Natural killer cell treated with Interleukin-12 subunit alpha and Interleukin-12 subunit beta and Interleukin-15 and Interleukin-18, amount 100 ng/mL, for 72 hours (primary cell): ENCODE results near the gene TMEM143. TPM values are rescaled to one million over a fixed set of nuclear protein-coding genes. Genes with fewer than 3 reads are reported as not detected.
A peak's percentile ranks its signal among the peaks of the same experiment; 100 is the strongest.

ENCODE experiments used
- ATAC-seq, 2 donors: fragments of 150-1000 bp; cut with Tn5 transposase in 1 of 2; sonication (Bioruptor Pico), chemical (Tn5 transposase) in 1 of 2; 2 replicates each; pipeline ENCODE4 v1.10.0; 2021
- DNase-seq: peaks from one replicate; pipeline ENCODE4 v3.0.0; 2022; ENCODE audit warnings: low spot score
- H3K27ac Mint-ChIP-seq, 2 donors: 1 replicate in 1 of 2; 2 replicates in 1 of 2; pipeline ENCODE4 v1.8.0; 2022; ENCODE audit warnings: mixed read lengths in 2 of 2, mild to moderate bottlenecking in 1 of 2, moderate library complexity in 1 of 2
- H3K27me3 Mint-ChIP-seq, 2 donors: 1 replicate in 1 of 2; 2 replicates in 1 of 2; pipeline ENCODE4 v1.8.0; 2022; ENCODE audit warnings: mixed read lengths in 2 of 2
- H3K36me3 Mint-ChIP-seq: one replicate; pipeline ENCODE4 v1.8.0; 2022; ENCODE audit warnings: mixed read lengths
- H3K4me1 Mint-ChIP-seq, 2 donors: 1 replicate in 1 of 2; 2 replicates in 1 of 2; pipeline ENCODE4 v1.8.0; 2022; ENCODE audit warnings: low read depth in 2 of 2, mixed read lengths in 2 of 2, mild to moderate bottlenecking in 1 of 2
- H3K4me3 Mint-ChIP-seq: one replicate; pipeline ENCODE4 v1.8.0; 2022; ENCODE audit warnings: mixed read lengths
- H3K9me3 Mint-ChIP-seq: 2 replicates; pipeline ENCODE4 v1.8.0; 2022; ENCODE audit warnings: mixed read lengths
- total RNA-seq, 2 donors: library from RNA; stranded (reverse); gene quantifications; one replicate each; pipeline ENCODE4 v1.2.3, GENCODE V29; 2022

TMEM143 gene
- total RNA-seq, 2 donors from 2014 or later = 6.9 to 25.5 TPM

DNA sequence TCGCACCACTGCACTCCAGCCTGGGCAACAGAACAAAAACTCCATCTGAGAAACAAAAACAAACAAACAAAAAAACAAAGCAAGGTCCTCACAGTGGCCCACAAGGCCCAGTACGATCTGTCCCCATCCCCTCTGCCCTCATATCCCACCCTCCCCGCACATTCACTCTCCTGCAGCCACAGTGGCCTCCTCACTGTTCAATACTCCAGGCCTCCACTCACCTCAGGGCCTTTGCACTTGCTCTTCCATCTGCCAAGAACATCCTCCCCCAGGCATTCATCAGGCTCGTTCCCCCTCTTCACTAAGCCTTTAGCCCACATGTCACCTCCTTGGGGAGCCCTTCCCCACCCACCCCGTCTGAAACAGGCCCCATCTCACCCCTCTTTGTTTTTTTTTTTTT lies 4.6 kb downstream of the TMEM143 start:
- no peak for ATAC-seq
- DNase-seq = no peak
- Mint-ChIP-seq H3K27ac (no peak overlapping the region), H3K9me3 (no peaks in the 10 kb centered on the region), H3K36me3 (no peaks in the 10 kb centered on the region), H3K27me3 (no peaks in the 10 kb centered on the region), H3K4me3 (no peak overlapping the region), H3K4me1 (peaks cover 10 to 11% of the 10 kb centered on the region in 2 donors)

DNA sequence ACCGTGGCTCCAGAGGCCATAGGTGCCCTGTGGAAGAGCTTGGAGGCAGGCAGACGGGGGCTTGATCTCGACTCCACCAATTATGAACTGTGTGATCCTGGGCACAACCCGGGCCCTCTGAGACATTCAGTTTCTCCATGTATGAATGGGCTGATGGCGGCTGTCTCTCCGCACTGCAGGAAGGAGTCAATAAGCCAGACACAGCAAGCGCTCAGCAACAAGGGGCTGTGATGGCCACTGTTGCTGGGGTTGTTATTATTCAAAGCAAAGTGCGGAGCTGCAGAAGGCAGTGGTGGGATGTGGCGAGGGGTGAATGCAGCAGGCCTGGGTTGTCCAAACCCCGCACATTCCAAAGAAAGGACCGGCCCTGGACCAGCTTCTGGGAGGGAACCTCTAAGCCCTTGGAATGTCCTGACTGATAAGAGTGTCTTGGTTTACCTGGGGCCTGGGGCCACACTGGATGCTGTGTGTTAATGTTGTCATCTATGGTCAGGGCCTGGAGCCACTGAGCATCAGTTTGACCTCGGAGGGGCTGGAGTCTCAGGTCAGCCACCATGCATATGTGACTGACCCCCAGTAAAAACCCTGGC lies 8.3 kb downstream of the TMEM143 start:
- Mint-ChIP-seq H3K36me3 (no peaks in the 10 kb centered on the region), H3K27me3 (no peaks in the 10 kb centered on the region), H3K4me3 (no peak overlapping the region), H3K27ac (no peak overlapping the region), H3K4me1 (peaks cover 7% of the 10 kb centered on the region in 2 donors), H3K9me3 (no peaks in the 10 kb centered on the region)
- peak in 1 of 2 donors; percentile 16 for ATAC-seq
- no peak for DNase-seq

DNA sequence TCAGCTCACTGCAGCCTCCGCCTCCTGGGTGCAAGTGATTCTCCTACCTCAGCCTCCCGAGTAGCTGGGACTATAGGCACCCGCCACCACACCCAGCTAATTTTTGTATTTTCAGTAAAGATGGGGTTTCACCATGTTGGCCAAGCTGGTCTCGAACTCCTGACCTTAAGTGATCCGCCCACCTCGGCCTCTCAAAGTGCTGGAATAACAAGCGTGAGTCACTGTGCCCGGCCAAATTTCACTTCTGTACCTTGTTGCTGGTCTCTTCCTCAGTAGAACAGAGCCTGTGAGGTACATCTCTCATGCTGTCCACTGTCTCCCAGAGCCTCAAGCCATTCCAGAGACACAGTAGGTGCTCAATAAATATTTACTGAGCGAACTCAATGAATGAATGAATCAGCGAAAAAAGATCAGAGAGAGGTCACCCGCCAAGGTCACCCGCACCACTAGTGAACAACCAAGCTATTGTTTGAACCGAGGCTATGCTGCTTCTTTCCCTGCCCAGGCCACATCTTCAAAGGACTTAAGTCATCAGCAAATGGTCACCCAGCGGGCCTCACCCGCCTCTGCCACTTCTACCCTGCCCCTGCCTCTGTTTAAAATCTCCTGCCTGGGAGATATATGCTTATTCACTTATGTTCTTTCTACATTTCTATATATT lies 9.3 kb downstream of the TMEM143 start:
- Mint-ChIP-seq H3K9me3 (no peaks in the 10 kb centered on the region), H3K27me3 (no peaks in the 10 kb centered on the region), H3K4me3 (no peak overlapping the region), H3K4me1 (peaks cover 7% of the 10 kb centered on the region in 2 donors), H3K27ac (no peak overlapping the region), H3K36me3 (no peaks in the 10 kb centered on the region)
- ATAC-seq = no peak
- no peak for DNase-seq

DNA sequence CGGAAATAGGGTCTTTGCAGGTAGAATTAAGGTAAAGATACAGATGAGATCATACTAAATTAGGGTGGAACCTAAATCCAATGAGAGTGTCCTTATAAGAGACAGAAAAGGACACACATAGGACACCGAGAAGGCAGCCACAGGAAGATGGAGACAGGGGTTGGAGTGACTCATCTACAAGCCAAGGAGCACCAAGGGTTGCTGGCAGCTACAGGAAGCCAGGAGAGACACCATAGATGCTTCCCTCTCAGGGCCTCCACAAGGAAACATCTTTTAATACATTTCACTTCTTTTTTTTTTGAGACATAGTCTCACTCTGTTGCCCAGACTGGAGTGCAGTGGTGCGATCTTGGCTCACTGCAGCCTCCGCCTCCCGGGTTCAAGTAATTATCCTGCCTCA lies 10.1 kb downstream of the TMEM143 start:
- Mint-ChIP-seq H3K36me3 (no peaks in the 10 kb centered on the region), H3K4me3 (no peak overlapping the region), H3K27me3 (no peaks in the 10 kb centered on the region), H3K4me1 (peaks cover 7% of the 10 kb centered on the region in 2 donors), H3K9me3 (no peaks in the 10 kb centered on the region), H3K27ac (no peak overlapping the region)
- ATAC-seq (no peak), DNase-seq (no peak)

DNA sequence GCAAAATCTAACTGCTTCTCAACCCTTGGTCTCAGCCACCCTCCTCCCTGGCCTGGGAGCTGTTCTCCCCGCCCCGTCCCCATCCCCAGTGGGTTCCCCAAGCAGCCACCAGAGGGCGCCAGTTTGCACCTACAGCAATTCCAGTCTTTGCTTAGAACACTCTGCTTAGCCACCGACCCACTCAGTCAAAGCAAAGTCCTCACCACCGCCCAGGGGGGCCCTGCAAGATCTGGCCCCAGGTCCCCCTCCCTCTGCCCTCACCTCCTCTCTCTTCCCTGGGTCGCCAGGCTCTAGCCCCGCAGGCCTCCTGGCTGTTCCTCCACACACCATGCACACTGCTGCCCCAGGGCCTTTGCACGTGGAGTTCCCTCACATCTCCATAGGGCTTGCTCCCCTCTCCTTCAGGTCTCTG lies 12.4 kb downstream of the TMEM143 start:
- Mint-ChIP-seq H3K9me3 (no peaks in the 10 kb centered on the region), H3K4me1 (peaks cover 7 to 11% of the 10 kb centered on the region in 2 donors), H3K27me3 (no peaks in the 10 kb centered on the region), H3K36me3 (no peaks in the 10 kb centered on the region), H3K27ac (no peak overlapping the region), H3K4me3 (no peak overlapping the region)
- ATAC-seq = peak; percentile 81 to 88
- peak; percentile 84 for DNase-seq

DNA sequence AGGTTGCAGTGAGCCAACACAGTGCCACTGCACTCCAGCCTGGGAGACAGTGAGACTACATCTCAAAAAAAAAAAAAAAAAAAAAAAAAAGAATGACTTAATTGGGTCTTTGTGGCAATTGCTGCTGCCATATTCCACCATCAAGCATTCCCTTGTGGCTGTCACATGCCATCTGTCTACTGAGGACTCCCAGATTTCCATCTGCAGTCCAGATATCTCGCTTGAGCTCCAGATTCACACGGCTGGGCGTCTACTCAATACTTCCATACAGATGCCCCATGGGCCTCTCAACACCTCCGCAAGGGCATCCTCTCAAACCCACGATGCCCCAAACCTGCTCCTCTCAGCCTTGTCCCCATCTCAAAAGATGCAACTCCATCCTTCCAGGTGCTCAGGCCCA lies 12.9 kb downstream of the TMEM143 start:
- no peak for DNase-seq
- H3K36me3 Mint-ChIP-seq = no peaks in the 10 kb centered on the region
- no peaks in the 10 kb centered on the region for H3K27me3 Mint-ChIP-seq
- H3K4me1 Mint-ChIP-seq = peaks cover 7 to 11% of the 10 kb centered on the region in 2 donors
- no peak for ATAC-seq
- H3K27ac Mint-ChIP-seq = no peak overlapping the region
- no peaks in the 10 kb centered on the region for H3K9me3 Mint-ChIP-seq
- no peak overlapping the region for H3K4me3 Mint-ChIP-seq

DNA sequence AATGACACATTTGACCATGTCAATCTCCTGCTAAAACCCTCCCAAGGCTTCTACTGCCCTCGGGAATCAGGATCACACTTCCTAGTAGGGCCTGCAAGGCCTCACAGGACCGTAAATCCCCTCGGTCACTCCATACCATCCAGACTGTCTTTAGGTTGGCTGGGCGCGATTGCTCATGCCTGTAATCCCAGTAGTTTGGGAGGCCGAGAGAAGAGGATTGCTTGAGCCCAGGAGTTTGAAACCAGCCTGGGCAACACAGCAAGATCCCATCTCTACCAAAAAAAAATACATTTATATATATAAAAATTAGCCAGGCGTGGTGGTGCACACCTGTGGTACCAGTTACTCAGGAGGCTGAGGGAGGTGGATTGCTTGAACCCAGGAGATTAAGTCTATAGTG lies 15.0 kb downstream of the TMEM143 start:
- H3K9me3 Mint-ChIP-seq = no peaks in the 10 kb centered on the region
- H3K4me1 Mint-ChIP-seq = peaks cover 7 to 11% of the 10 kb centered on the region in 2 donors
- no peaks in the 10 kb centered on the region for H3K36me3 Mint-ChIP-seq
- H3K27me3 Mint-ChIP-seq = no peaks in the 10 kb centered on the region
- no peak for DNase-seq
- no peak overlapping the region for H3K27ac Mint-ChIP-seq
- ATAC-seq = no peak
- H3K4me3 Mint-ChIP-seq = no peak overlapping the region

DNA sequence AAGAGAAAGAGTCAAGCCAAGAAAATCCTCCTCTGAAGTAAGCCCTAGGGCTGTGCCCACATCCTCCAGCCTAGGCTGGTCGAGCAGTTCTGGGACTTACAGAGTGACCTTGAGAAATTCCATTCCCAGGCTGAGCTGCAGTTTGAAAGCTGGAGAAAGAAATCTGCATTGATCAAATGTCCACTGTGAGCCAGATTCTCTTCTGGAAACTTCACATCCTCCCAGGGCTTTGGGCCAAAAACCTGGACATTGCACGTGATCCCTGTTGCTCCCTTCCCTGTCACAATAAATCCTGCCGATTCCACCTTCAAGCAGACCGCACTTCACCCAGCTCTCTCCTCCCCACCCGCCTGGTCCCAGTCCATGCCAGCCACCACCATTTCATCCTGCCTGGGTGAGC lies 15.7 kb downstream of the TMEM143 start:
- no peak overlapping the region for H3K27ac Mint-ChIP-seq

DNA sequence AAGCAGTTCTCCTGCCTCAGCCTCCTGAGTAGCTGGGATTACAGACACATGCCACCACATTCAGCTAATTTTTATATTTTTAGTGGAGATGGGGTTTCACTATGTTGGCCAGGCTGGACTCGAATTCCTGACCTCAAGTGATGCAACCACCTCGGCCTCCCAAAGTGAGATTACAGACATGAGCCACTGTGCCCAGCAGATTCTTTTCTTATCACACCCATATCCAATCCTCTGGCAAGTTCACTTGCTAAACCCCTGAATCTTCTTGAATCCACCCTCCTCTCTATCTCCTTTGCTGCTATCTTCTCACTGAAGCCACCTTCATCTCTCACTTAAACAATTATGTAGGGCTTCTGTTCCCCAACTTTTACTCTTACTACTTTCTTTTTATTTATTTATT lies 17.5 kb downstream of the TMEM143 start:
- H3K36me3 Mint-ChIP-seq = no peaks in the 10 kb centered on the region
- H3K4me3 Mint-ChIP-seq = no peak overlapping the region
- H3K4me1 Mint-ChIP-seq = peaks cover 2 to 7% of the 10 kb centered on the region in 2 donors
- no peaks in the 10 kb centered on the region for H3K27me3 Mint-ChIP-seq
- H3K9me3 Mint-ChIP-seq = no peaks in the 10 kb centered on the region
- peak overlapping the region in 1 of 2 donors; percentile 20 for H3K27ac Mint-ChIP-seq
- ATAC-seq = no peak
- no peak for DNase-seq

More for the DNA sequence above, 15.7 kb downstream of the TMEM143 start:
- Mint-ChIP-seq H3K4me1 (peaks cover 7 to 11% of the 10 kb centered on the region in 2 donors), H3K36me3 (no peaks in the 10 kb centered on the region), H3K4me3 (no peak overlapping the region), H3K9me3 (no peaks in the 10 kb centered on the region), H3K27me3 (no peaks in the 10 kb centered on the region)
- no peak for ATAC-seq
- DNase-seq = no peak

DNA sequence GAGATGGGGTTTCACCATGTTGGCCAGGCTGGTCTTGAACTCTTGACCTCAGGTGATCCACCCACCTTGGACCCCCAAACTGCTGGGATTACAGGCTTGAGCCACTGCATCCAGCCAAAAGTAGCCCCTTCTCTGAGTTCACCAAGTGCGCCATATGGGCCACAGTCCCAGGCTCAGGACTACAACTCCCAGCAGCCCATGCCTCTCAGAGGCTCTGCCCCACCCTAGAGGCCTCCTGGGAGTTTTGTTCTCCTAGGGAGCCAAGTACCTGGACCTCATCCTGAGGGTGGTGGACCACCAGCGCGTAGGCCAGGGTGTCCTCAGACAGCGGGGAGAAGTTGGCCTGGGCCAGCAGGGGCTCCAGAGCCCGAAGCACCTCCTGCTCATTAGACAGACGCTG lies 18.8 kb downstream of the TMEM143 start:
- Mint-ChIP-seq H3K9me3 (no peaks in the 10 kb centered on the region), H3K36me3 (no peaks in the 10 kb centered on the region), H3K27ac (no peak overlapping the region), H3K4me3 (no peak overlapping the region), H3K4me1 (peaks cover 0 to 4% of the 10 kb centered on the region in 2 donors), H3K27me3 (no peaks in the 10 kb centered on the region)
- no peak for DNase-seq
- ATAC-seq = peak in 1 of 2 donors; percentile 46

DNA sequence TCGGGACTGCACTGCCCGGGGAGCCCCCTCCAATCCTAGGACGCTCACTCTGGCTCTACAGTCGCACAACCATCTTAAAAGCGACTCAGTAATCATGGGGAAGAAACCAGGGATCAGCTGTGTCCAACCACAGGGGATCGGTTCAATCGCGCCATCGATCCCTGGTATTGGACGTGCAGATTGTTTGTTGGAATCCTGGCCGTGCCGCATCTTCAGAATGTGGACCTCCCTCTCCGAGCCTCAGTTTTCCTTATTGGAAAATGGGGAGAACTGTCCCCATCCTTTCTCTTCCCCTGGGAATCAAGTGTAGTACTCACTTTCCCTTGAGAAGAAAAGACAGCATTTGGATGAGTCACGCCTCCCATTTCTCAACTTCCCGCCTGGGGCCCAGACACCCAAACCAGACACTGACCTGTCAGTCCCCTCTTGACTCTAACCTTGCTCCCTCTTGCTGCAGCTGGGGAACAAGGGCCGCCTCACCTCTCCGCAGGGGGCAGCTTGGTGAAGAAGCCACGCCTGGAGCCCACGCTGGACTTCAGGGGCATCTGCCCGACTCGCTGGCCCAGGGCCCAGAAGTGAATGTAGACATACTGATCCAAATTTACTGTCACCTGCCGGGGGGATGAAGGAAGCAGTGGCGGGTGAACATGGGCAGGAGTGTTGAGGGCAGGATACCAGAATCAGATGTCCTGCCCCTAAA lies 20.7 kb downstream of the TMEM143 start:
- Mint-ChIP-seq H3K27me3 (no peaks in the 10 kb centered on the region), H3K36me3 (no peaks in the 10 kb centered on the region), H3K4me3 (no peak overlapping the region), H3K27ac (peak overlapping the region in 1 of 2 donors; percentile 31), H3K4me1 (no peaks in the 10 kb centered on the region), H3K9me3 (no peaks in the 10 kb centered on the region)
- DNase-seq (no peak), ATAC-seq (no peak)

DNA sequence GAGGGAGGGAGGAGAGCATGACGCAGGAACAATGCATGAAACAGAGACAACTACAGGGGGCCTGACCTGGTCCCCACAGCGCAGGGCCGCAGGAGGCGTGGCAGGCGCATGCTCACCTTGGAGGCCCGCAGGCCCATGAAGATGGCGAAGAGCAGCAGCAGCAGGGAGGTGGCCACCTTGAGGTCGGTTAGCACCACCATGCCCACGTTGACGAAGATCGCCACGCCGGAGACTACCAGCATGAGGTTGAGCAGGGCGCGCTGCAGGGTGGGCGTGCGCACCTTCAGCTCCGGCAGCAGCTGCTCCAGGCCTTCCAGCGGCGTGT lies 21.4 kb downstream of the TMEM143 start:
- no peak for DNase-seq
- no peaks in the 10 kb centered on the region for H3K36me3 Mint-ChIP-seq
- H3K27me3 Mint-ChIP-seq = no peaks in the 10 kb centered on the region
- H3K9me3 Mint-ChIP-seq = no peaks in the 10 kb centered on the region
- no peaks in the 10 kb centered on the region for H3K4me1 Mint-ChIP-seq
- no peak overlapping the region for H3K27ac Mint-ChIP-seq
- ATAC-seq = no peak
- H3K4me3 Mint-ChIP-seq = no peak overlapping the region

DNA sequence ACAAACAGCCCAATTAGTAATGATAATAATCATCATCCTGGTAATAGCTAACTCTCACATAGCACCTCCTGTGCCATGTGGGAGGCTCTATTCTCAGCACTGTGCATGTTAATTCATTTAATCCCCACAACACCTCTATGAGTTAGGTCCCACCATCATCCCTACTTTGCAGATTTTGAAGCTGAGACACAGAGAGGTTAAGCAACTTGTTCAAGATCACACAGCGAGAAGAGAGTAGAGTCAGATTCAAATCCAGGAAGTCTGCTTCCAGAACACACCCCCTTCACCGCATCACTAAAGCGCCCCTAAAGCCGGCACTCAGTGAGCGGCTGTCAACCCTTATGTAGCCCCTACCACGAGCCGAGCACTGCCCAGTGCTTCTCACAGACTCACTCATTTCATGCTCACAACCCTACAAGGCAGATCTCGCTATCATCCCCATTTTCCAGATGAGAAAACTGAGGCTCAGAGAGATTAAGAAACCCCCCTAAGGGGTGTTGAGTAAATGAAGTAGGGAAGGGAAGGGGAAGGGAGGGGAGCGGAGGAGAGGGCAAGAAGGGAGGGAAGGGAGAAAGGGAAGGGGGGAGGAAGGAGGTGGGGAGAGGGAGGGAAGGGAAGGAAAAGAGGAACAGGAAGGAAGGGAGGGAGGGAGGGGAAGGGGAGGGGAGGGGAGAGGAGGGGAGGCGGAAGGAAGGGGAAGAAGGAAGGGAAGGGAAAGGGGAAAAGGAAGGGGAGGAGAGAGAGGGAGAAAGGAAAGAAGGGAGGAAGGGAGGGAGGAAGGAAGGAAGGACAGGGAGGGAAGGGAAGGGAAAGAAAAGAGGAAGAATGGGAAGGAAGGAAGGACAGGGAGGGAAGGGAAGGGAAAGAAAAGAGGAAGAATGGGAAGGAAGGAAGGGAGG lies 22.0 kb downstream of the TMEM143 start:
- Mint-ChIP-seq H3K27ac (no peak overlapping the region), H3K9me3 (no peaks in the 10 kb centered on the region), H3K4me1 (no peaks in the 10 kb centered on the region), H3K36me3 (no peaks in the 10 kb centered on the region), H3K4me3 (no peak overlapping the region), H3K27me3 (no peaks in the 10 kb centered on the region)
- no peak for ATAC-seq
- DNase-seq = no peak

DNA sequence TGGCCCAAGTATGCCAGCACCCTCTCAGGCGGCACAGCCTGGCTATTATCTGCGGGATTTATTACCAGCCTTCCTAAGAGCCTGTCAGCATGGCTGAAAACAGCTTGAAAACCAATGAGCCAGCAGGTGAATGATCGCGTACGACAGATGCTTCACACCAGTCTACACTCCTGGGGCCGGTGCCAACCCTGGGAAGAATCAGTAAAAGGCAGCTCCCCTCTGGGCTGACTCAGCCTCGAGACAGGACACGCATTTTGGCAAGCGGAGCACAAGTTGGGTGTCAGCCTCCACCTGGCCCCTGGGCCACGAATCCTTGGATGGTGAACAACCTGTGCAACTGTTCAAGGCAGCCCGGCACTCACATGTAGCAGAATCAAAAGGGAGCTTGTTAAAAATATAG lies 22.7 kb downstream of the TMEM143 start:
- Mint-ChIP-seq H3K27me3 (no peaks in the 10 kb centered on the region), H3K4me1 (no peaks in the 10 kb centered on the region), H3K27ac (no peak overlapping the region), H3K4me3 (no peak overlapping the region), H3K9me3 (no peaks in the 10 kb centered on the region), H3K36me3 (no peaks in the 10 kb centered on the region)
- ATAC-seq (no peak), DNase-seq (no peak)
